Caco-2 (cell line): Measurements from ENCODE around the gene SIN3B. TPM values are rescaled to one million over a fixed set of nuclear protein-coding genes. Genes with fewer than 3 reads are reported as not detected.

Source experiments
- BruUV-seq: library from RNA; stranded (reverse); fragments of 400-500 nt; replicated peaks from 2 replicates; lab custom pipeline; 2021; lab: Mats Ljungman, UMichigan
- CTCF ChIA-PET: fragments of 300-600 bp; sonication (Branson Sonifier 250); formaldehyde crosslinking; loops from one replicate; lab custom pipeline; 2022; ENCODE audit warnings: antibody characterized with exemption; lab: Charles Lee
- POLR2A ChIA-PET: fragments of 300-600 bp; sonication (Branson Sonifier 250); formaldehyde crosslinking; loops from one replicate; lab custom pipeline; 2022; ENCODE audit warnings: antibody characterized with exemption; lab: Charles Lee
- DNase-seq, 2 experiments: peaks; one replicate each; pipeline versions ENCODE4 v3.0.0 to v3.0.0-alpha.2; 2020 to 2022
- H3K27me3 ChIP-seq: replicated peaks from 2 replicates; pipeline ENCODE4 v1.6.0; 2011; ENCODE audit warnings: low read length; ENCODE audit not compliant: control insufficient read depth, insufficient read depth
- H3K36me3 ChIP-seq: 2 replicates; pipeline ENCODE4 v1.5.1; 2011; ENCODE audit warnings: low read length; ENCODE audit not compliant: control insufficient read depth, insufficient read depth
- H3K4me1 ChIP-seq: fragments of 250-450 bp; sonication (Bioruptor Pico); 2 replicates; pipeline ENCODE4 v1.5.1; 2020; ENCODE audit warnings: mild to moderate bottlenecking
- H3K4me3 ChIP-seq: 2 replicates; pipeline ENCODE4 v1.5.1; 2011; ENCODE audit warnings: low read depth, mild to moderate bottlenecking, control low read depth, low read length
- H3K9me3 ChIP-seq: fragments of 250-450 bp; sonication (Bioruptor Pico); 2 replicates; pipeline ENCODE4 v1.5.1; 2020; ENCODE audit warnings: mild to moderate bottlenecking, moderate library complexity
- H3K27ac Mint-ChIP-seq: one replicate; pipeline ENCODE4 v1.8.0; 2022; ENCODE audit warnings: mixed read lengths; ENCODE audit not compliant: unreplicated experiment
- H3K27me3 Mint-ChIP-seq: one replicate; pipeline ENCODE4 v1.8.0; 2022; ENCODE audit warnings: mixed read lengths; ENCODE audit not compliant: insufficient read depth, unreplicated experiment
- H3K36me3 Mint-ChIP-seq: one replicate; pipeline ENCODE4 v1.8.0; 2022; ENCODE audit warnings: mild to moderate bottlenecking, mixed read lengths; ENCODE audit not compliant: insufficient read depth, unreplicated experiment
- H3K4me1 Mint-ChIP-seq: one replicate; pipeline ENCODE4 v1.8.0; 2022; ENCODE audit warnings: low read depth, mixed read lengths; ENCODE audit not compliant: unreplicated experiment
- H3K4me3 Mint-ChIP-seq: one replicate; pipeline ENCODE4 v1.8.0; 2022; ENCODE audit warnings: mild to moderate bottlenecking, moderate library complexity, mixed read lengths; ENCODE audit not compliant: unreplicated experiment
- H3K9me3 Mint-ChIP-seq: one replicate; pipeline ENCODE4 v1.8.0; 2022; ENCODE audit warnings: mixed read lengths; ENCODE audit not compliant: unreplicated experiment
- intact Hi-C: fragments of 100-400 bp; cut with micrococcal nuclease; formaldehyde crosslinking; loops from one replicate; pipeline ENCODE4 v1.10.0; 2022; ENCODE audit not compliant: unreplicated experiment
- total RNA-seq: library from RNA; stranded (reverse); gene quantifications from 2 replicates; pipeline ENCODE4 v1.2.3, GENCODE V29; 2022
- TF ChIP-seq, protein P1 (sequence below), 2 experiments: fragments of 200-600 bp in 1 of 2; IDR thresholded peaks; 1 replicate in 1 of 2; 2 replicates in 1 of 2; pipeline versions ENCODE4 v1.5.1 to v1.8.0; 2011 to 2022; ENCODE audit warnings: antibody characterized with exemption in 1 of 2, control low read depth in 1 of 2, inconsistent platforms in 1 of 2, low read depth in 1 of 2, low read length in 1 of 2, mild to moderate bottlenecking in 1 of 2, moderate library complexity in 1 of 2; ENCODE audit not compliant: insufficient read depth in 1 of 2, severe bottlenecking in 1 of 2, unreplicated experiment in 1 of 2

SIN3B gene
- total RNA-seq, 1 experiment from 2014 or later = 56.9 TPM

- TF ChIP-seq, protein P1, sequence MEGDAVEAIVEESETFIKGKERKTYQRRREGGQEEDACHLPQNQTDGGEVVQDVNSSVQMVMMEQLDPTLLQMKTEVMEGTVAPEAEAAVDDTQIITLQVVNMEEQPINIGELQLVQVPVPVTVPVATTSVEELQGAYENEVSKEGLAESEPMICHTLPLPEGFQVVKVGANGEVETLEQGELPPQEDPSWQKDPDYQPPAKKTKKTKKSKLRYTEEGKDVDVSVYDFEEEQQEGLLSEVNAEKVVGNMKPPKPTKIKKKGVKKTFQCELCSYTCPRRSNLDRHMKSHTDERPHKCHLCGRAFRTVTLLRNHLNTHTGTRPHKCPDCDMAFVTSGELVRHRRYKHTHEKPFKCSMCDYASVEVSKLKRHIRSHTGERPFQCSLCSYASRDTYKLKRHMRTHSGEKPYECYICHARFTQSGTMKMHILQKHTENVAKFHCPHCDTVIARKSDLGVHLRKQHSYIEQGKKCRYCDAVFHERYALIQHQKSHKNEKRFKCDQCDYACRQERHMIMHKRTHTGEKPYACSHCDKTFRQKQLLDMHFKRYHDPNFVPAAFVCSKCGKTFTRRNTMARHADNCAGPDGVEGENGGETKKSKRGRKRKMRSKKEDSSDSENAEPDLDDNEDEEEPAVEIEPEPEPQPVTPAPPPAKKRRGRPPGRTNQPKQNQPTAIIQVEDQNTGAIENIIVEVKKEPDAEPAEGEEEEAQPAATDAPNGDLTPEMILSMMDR (IDR thresholded peaks at IDR 0.05; ENCODE audit: insufficient read depth in 1 of 2, low read depth in 1 of 2, low read length in 1 of 2, severe bottlenecking in 1 of 2, unreplicated experiment in 1 of 2) = no peak
- no peak overlapping the region for H3K27ac Mint-ChIP-seq
- no peaks in the 10 kb centered on the region for H3K9me3 ChIP-seq
- ChIA-PET CTCF (no interaction called here), POLR2A (no interaction called here)
- no peaks in the 10 kb centered on the region for H3K4me1 Mint-ChIP-seq
- intact Hi-C loops = no loop called here
- no peaks in the 10 kb centered on the region for H3K36me3 ChIP-seq
- no peak overlapping the region for H3K4me3 ChIP-seq
- no peak for DNase-seq
- no peaks in the 10 kb centered on the region for H3K27me3 ChIP-seq
- no TSS peak for BruUV-seq
- H3K36me3 Mint-ChIP-seq = no peaks in the 10 kb centered on the region
- no peaks in the 10 kb centered on the region for H3K27me3 Mint-ChIP-seq
- no peaks in the 10 kb centered on the region for H3K9me3 Mint-ChIP-seq
- no peaks in the 10 kb centered on the region for H3K4me1 ChIP-seq
- H3K4me3 Mint-ChIP-seq = no peak overlapping the region
Observed at GRCh38 chr19:16903347-16903746, 74.1 kb downstream of the SIN3B start.

GRCh38 chr19:16904599-16904998 is 75.4 kb downstream of the SIN3B start:
- ChIA-PET CTCF (interaction anchor here (1.0 kb wide), 1 partner anchor 388 kb away, joined by 3 read pairs; no protein-coding TSS in a partner anchor), POLR2A (no interaction called here)
- Mint-ChIP-seq H3K4me3 (no peak overlapping the region), H3K36me3 (no peaks in the 10 kb centered on the region), H3K27me3 (no peaks in the 10 kb centered on the region), H3K27ac (no peak overlapping the region), H3K4me1 (no peaks in the 10 kb centered on the region), H3K9me3 (no peaks in the 10 kb centered on the region)
- H3K9me3 ChIP-seq = no peaks in the 10 kb centered on the region
- H3K4me1 ChIP-seq = no peaks in the 10 kb centered on the region
- H3K36me3 ChIP-seq = no peaks in the 10 kb centered on the region
- TF ChIP-seq, protein P1 (IDR thresholded peaks at IDR 0.05; ENCODE audit: insufficient read depth in 1 of 2, low read depth in 1 of 2, low read length in 1 of 2, severe bottlenecking in 1 of 2, unreplicated experiment in 1 of 2) = no peak
- no TSS peak for BruUV-seq
- intact Hi-C loops = no loop called here
- no peak for DNase-seq
- no peak overlapping the region for H3K4me3 ChIP-seq
- H3K27me3 ChIP-seq = no peaks in the 10 kb centered on the region

DNA sequence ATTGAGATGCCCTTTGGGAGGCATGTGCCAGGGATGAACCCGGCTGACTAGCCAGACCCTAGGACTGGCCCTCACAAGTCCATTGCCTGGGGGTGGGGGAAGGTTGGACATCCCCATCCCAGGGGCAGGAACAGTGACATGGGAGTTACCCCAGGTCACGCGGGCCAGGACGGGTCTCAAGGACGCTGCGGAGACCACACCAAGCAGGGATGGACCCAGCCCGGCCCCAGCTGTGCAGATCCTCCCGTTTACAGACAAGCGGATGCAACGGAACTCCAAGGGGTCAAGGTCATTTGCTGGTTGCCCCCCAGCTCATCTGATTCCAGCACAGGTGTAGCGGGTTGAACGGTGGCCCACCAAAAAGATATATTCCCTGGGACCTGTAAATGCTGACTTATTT is 79.6 kb downstream of the SIN3B start:
- POLR2A ChIA-PET = interaction anchor here (0.6 kb wide), 1 partner anchor 201 kb away, joined by 3 read pairs; no protein-coding TSS in a partner anchor

More for the DNA sequence above, 79.6 kb downstream of the SIN3B start:
- no peaks in the 10 kb centered on the region for H3K36me3 ChIP-seq
- H3K27me3 ChIP-seq = no peaks in the 10 kb centered on the region
- Mint-ChIP-seq H3K27ac (no peak overlapping the region), H3K4me1 (no peaks in the 10 kb centered on the region), H3K4me3 (no peak overlapping the region), H3K36me3 (no peaks in the 10 kb centered on the region), H3K27me3 (no peaks in the 10 kb centered on the region), H3K9me3 (peaks cover 17% of the 10 kb centered on the region)
- intact Hi-C loops = no loop called here
- H3K4me1 ChIP-seq = no peaks in the 10 kb centered on the region
- CTCF ChIA-PET = interaction anchor here (0.5 kb wide), 1 partner anchor 10 kb away, joined by 4 read pairs; no protein-coding TSS in a partner anchor
- no TSS peak for BruUV-seq
- no peak overlapping the region for H3K4me3 ChIP-seq
- TF ChIP-seq, protein P1 (IDR thresholded peaks at IDR 0.05; ENCODE audit: insufficient read depth in 1 of 2, low read depth in 1 of 2, low read length in 1 of 2, severe bottlenecking in 1 of 2, unreplicated experiment in 1 of 2) = no peak
- no peak for DNase-seq
- H3K9me3 ChIP-seq = peaks cover 11% of the 10 kb centered on the region
